ENCODE results near the gene SBK1.
"Not testable (repeated sequence)": the region's sequence is repeated elsewhere in the genome, so short reads cannot be mapped to it uniquely, and the experiment has no call there.

The SBK1 gene

DNA sequence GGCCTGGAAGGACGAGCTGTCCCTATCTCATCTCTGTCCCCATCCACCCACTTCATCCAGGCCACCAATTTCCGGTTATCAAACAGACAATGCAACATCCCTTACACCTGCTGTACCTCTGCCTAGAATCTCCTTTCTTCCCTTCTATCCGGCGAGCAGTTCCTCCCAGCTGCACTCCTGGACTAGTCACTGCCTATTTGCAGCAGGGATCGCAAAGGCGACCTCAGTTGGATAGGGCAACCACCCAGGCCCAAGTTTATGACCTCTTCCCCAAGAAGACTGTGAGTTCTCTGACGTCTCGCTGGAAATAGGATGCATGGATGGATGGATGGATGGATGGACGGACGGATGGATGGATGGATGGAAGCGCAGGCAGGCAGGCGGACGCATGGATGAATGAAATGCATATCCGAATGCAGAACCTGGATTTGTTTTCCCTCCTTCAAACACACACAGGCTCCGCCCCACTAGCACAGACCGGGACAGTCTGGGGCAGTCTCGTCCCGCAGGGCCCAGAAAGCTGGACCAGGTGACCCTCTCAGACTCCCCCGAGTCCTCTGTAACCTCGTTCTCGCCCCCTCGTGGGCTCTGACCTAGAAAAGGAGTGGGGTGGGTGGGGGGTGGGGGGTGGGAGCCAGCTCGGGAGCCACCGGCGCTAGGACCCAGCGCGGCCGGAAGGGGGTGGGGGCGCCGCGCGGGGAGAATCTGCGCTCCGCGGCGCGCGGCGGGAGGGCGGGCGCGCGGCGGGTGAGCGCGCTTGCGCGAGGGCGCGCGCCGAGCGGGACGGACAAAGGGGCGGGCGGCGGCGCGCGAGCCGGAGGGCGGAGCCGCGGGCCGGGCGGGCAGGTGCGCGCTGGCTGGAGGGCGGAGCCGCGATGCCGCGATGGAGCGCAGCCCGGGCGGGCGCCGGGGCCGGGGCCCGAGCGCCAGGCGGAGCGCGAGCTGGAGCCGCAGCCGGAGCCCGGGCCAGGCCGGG, at the start of gene SBK1:
Gene SBK1, plus strand, starts transcription at position 875 of the 976 bp plus-strand sequence. CDS start 24,867 bp downstream, outside the sequence.
- DNase-seq = peak; percentile 84

GRCh38 chr16:28249483-28249882, 42.8 kb upstream of the SBK1 start:
- DNase-seq = not testable (repeated sequence)

DNA sequence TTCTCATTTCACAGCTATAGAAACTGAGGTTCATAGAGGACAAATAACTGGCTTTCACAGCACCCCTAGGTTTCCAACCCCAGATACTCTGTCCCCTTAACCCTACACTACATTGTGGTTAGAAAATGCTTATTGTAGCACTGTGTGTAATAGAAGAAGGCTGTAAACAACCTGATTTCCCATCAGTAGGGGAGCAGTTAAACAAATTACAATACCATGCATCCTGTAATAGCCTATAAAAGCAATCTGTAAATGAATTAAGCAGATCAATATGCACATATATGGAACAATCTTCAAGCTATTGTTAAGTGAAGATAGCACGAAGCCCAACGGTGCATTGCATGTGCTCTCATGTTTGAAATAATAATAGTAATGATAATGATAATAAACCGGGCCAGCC, 41.3 kb upstream of the SBK1 start:
- DNase-seq = no peak

DNA sequence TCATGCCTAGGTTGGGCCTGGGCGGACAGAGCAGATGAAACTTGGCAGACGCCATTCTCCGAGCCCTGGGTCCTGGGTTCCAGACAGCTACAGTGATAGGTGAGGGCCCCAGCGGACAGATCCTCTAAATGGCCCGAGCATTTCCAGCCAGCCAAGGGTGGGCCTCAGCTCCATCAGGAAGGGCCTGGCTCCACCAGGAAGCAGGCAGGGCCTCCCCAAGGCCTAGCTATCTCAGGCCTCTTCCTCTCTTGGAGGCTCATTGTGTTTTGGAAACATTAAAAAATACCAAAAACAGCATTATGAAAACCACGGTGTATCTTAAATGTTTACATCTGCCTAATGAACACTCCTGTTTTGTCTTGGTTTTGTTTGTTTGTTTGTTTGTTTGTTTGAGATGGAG, 38.2 kb upstream of the SBK1 start:
- no peak for DNase-seq

DNA sequence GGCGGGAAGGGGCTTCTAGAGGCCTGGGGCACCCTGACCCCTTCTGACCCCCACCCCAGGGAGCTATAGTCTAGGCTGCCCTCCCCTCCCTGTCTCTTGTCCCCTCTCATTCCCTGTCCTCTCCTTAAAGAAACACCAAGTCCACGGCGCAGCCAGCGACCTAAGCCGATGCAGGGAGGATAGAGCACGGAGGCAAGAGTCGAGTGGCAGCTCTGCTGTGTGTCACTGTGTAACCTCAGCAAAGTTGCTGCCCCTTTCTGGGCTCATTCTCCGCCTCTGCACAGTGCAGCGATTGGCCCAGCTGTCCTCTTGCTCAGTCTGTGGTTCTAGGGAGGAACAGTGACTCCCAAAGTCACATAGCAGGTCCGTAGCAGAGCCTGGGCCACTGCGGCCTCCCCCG, 36.5 kb upstream of the SBK1 start:
- no peak for DNase-seq

- DNase-seq = no peak
These were observed 35.1 kb upstream of the SBK1 start for GRCh38 chr16:28257256-28257655.

DNA sequence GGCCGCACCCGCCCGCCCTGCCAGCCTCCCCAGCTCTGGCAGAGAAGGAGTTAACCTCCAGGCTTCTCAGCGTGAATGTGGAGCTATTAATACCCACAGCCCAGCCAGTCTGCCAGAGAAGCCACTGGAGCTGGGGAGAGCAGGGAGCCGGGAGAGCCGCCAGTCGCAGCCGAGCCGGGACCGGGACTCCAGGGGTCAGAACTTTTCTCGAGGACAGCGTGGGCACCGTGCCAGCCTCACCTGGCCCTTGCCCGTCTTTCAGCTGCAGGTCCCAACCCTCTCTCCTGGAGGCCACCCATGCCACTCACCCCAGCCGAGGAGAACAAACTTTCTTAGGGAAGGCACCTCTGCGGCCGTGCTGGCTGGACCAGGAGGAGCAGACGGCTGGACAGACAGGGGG, 33.8 kb upstream of the SBK1 start:
- no peak for DNase-seq

- no peak for DNase-seq
These were observed 33.1 kb upstream of the SBK1 start for GRCh38 chr16:28259091-28259780.

GRCh38 chr16:28259781-28260150, 32.6 kb upstream of the SBK1 start:
- DNase-seq = no peak

DNA sequence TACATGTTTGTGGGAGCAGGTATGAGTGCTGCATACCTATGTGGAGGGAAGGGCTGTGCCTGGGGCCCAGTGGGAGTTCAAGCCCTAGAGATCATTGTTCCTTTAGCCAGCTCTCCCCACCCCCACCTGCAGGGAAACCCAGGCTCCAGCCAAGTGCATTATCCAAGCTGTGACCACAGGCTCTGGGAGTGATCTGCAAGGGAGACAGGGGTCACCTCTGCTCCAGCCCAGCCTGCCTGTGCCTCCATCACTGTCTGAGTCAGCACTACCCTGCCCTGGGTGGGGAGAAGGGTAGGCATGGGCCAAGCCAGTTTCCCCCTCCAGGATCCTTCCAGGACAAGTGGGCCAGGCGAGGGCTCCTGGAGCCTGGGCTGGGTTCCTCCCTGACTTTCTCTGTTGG, 32.1 kb upstream of the SBK1 start:
- DNase-seq = no peak

DNA sequence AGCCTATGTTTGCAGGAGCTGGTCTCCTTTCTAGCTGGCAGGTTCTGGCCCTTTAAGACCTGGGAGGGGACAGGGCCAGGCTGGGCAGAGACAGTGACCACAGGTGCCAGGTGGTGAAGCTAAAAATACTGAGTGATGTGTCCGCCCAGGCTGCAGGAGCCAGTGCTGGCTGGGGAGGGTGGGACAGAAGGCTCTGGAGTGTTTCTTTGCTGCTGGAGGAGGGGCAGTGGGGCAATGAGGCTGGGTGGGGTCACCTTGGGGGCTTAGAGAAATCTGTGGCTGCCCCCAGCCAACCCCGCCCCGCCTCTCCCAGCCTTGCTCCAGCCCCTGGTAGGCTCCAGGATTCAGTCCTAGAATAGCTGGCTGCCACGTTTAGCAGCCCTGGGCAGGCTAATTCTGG, 30.4 kb upstream of the SBK1 start:
- DNase-seq = no peak

DNA sequence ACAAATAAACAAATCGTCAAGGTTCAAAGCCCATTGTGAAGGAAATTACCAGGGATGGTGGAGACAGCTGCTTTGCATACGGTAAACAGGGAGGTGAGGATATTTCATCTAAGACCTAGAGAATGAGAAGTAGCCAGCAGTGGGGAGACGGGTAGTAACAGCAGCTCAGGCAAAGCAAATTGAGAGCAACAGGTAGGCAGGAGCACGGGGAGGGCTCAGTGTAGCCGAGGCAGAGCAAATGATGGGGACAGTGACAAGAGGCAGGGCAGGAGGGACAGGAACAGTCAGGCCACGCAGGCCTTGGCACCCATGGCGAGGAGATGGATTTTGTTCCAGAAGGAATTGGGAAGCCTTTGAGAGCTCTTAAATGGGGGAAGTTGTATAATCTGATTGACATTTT, 29.0 kb upstream of the SBK1 start:
- no peak for DNase-seq

DNA sequence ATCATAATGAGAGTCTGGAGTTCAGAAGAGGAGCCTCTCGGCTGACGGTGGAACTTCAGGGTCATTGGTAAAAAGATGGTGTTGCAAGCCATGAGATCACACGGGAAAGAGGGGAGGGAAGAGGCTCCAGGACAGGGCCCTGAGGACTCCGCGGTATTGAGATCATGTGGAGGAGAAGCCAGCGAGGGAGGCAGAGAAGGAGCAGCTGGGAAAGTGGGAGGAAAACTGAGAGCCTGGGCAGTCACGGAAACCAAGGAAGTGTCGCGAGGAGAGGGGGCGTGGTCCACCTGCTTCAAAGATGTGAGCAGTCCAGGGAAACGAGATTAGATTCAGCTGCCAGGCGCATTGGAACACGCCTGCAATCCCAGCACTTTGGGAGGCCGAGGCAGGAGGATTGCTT, 27.7 kb upstream of the SBK1 start:
- DNase-seq = no peak

DNA sequence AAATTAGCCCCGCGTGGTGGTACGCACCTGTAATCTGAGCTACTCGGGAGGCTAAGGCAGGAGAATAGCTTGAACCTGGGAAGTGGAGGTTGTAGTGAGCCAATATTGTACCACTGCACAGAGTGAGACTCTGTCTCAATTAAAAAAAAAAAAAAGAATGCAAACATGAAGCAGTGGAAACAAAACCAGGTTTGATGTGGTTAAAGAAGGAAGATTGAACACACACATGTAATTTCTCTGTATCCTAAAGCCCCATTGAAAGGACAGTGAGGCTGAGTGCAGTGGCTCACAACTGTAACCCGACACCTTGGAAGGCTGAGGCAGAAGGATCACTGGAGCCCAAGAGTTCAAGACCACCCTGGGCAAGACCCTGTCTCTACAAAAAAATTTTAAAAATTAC, 26.5 kb upstream of the SBK1 start:
- no peak for DNase-seq

GRCh38 chr16:28267356-28267755, 25.0 kb upstream of the SBK1 start:
- DNase-seq = no peak

GRCh38 chr16:28273511-28273910, 18.8 kb upstream of the SBK1 start:
- DNase-seq = no peak

DNA sequence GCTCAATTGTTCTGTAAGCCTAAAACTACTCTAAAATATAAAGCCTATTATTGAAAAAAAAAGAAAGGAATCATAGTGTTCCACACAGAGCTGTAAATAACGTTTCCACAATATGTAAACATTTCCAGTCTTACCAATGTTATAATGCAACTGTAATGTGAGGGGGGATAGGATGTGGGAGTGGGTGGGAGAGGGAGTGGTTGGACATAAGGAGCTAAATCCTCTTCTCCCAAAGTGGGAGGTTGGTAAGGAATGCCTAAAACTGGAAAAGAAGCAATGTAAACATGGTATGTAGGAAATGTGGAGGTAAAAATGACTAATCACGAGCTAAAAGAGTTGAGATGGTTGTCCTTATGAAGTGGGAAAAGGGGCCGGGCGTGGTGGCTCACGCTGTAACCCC, 17.6 kb upstream of the SBK1 start:
- DNase-seq = no peak

DNA sequence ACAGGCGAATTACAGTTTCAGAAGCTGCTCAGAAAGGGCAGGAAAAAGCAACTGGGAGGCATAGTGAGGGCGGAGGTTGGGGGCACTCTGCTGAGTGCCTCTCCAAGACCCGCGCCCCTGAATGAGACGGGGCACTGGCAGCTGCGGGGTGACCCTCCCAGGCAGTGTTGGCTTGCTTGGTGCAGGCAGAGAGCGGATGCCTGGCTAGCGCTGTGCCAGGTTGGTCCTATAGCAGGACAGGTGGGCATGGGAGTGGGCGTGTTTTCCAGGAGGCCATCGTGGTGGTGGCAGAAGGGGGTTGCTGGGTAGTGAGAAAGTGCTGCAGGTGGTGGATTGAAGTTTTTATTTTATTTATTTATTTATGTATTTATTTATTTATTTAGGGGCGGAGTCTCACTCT, 16.0 kb upstream of the SBK1 start:
- DNase-seq = no peak

DNA sequence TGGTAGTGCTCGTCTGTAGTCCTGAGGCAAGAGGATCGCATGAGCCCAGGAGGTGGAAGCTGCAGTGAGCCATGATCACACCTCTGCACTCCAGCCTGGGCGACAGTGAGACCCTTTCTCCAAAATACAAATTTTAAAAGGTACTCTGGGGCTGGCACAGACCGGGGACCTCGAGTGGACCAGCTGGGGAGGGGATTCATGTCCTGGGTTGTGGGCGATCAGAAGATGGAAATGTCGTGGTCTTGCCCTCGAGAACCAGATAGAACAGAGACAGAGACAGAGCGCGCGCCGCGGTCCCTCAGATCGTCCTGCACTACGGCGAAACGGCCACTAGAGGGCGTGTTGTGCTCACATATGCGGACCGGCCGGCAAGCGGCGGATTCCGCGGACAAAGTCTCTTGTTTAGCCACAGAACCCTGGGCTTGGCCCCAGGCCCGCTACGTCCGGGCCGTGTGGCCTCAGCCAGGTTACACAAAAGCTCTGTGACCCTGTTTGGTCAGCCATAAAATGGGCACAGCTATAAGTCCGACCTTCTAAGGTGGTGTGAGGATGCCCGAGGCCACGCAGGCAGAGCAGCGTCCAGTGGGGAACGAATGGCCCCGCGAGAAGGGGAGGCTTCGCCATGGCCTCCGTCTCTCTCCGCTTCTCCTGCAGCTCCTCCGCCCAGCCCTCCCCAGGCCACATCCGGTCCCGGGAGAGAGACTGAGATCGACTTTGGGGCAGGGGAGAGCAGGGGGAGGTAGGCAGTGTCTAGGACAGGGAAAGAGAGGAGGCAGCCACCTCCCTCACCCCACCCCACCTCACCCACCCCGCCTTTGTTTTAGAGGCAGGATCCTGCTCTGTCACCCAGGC, 14.6 kb upstream of the SBK1 start:
- DNase-seq = peak; percentile 80

DNA sequence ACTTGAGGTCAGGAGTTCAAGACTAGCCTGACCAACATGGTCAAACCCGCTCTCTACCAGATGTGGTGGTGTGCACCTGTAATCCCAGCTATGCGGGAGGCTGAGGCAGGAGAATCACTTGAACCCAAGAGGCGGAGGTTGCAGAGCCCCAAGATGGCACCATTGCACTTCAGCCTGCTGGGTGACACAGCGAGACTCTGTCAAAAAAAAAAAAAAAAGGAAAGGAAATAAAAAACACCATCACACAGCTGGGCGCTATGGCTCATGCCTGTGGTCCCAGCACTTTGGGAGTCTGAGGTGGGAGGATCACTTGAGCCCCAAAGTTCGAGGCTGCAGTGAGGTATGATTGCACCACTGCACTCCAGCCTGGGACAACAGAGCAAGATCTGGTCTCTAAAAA, 13.3 kb upstream of the SBK1 start:
- no peak for DNase-seq

DNA sequence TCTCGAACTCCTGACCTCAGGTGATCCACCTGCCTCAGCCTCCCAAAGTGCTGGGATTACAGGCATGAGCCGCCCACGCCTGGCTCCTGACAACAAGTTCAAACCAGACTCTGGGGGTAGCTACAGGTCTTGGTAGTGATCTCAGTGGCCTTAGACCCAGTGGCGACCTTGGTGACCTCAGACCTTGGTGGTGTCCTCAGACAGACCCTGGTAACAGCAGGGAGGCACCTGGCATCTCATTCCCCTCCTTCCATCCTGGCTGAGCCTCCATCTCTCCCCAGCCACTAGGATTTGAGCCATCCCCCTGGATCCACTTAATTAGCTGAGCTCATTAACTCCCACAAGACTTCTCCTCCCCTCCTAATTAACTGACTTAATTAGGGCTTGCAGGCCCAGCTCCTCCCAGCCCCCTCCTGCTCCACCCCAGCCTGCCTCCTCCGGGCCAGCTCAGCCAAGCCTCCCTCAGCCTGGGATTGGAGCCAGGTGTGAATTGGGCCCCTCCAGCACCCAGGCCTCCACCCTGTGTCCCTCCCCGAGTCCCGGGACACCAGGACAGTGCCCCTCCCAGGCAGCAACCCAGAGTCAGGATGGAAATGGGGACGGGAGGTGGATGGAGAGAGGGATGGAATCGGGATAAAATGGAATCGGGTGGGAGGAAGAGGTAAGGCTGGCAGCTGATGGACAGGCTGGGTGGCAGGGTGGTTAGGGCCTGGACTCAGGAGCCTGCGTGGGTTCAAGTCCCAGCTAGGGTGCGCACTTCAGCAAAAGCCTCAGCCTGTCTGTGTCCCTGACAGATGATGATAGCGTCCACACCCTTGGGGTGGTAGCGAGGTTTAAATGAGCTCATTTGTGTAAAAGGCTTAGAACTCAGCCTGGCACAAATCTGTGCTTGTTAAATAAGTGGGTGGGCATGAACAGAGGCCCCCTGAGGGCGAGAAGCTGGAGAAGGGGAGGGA, 11.2 kb upstream of the SBK1 start:
- DNase-seq = peak; percentile 55

DNA sequence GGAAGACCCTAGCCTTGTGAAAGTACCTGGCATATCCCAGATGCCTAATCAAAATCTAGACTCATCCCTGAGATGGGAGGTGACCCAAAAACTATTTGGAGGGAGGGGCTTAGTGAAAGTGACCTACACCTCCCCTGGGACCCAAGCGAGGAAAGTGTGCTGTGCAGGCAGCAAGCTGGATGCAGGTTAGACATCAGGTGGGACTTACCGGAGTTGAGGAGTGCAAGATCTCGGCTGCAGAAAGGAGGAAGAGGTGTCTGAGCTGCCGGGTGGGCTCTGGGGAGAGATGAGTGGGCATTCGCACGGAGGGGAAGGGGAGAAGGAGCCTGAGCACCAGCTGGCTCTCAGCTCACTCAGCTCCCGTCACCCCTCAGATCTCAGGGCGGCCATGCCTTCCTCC, 10.3 kb upstream of the SBK1 start:
- DNase-seq = no peak
